HCT116 (cell line): Measurements from ENCODE around the gene ADAM10. TPM values are rescaled to one million over a fixed set of nuclear protein-coding genes. Genes with fewer than 3 reads are reported as not detected.

ENCODE experiments used
- ATAC-seq: fragments of 200-7000 bp; cut with Tn5 transposase; 2 replicates; pipeline ENCODE4 v1.9.1; 2020; ENCODE audit warnings: mild to moderate bottlenecking, moderate library complexity
- BruUV-seq: library from RNA; stranded (reverse); fragments of 400-500 nt; replicated peaks from 2 replicates; lab custom pipeline; 2021; lab: Mats Ljungman, UMichigan
- CTCF ChIA-PET: fragments of 300-600 bp; sonication (Branson Sonifier 250); formaldehyde crosslinking; loops from one replicate; lab custom pipeline; 2021; ENCODE audit warnings: antibody characterized with exemption; lab: Charles Lee
- POLR2A ChIA-PET: fragments of 300-600, 350-600 bp; sonication (Branson Sonifier 250); formaldehyde crosslinking; loops from one replicate; lab custom pipeline; 2021; ENCODE audit warnings: antibody characterized with exemption; lab: Charles Lee
- RAD21 ChIA-PET, 2 experiments: fragments of 300-600 bp; sonication (Branson Sonifier 250); formaldehyde crosslinking; loops; one replicate each; lab custom pipeline; 2023; ENCODE audit warnings: low total read pairs in 2 of 2; ENCODE audit not compliant: uncharacterized antibody in 2 of 2, unreplicated experiment in 2 of 2, low non-redundant PET in 1 of 2; lab: Charles Lee
- DNase-seq: peaks from one replicate; pipeline ENCODE4 v3.0.0-alpha.2; 2010; ENCODE audit warnings: low read depth, low spot score
- H2AFZ ChIP-seq: fragments of 200-600 bp; shearing (Covaris generic), sonication (generic); 2 replicates; pipeline ENCODE4 v1.6.1; 2017; ENCODE audit warnings: low read depth, mixed run types, mixed read lengths, antibody characterized with exemption, low read length; ENCODE audit not compliant: poor library complexity, severe bottlenecking
- H3K27ac ChIP-seq: 2 replicates; pipeline ENCODE4 v1.5.1; 2012; ENCODE audit warnings: low read depth, low read length
- H3K27me3 ChIP-seq: fragments of 200-600 bp; sonication (generic); 2 replicates; pipeline ENCODE4 v1.6.1; 2016; ENCODE audit warnings: mixed run types, low read length, mixed read lengths; ENCODE audit not compliant: insufficient read depth
- H3K36me3 ChIP-seq, 2 experiments: fragments of 200-500 bp in 1 of 2; fragments of 200-600 bp in 1 of 2; sonication (Bioruptor generic) in 1 of 2; sonication (generic) in 1 of 2; 2 replicates each; pipeline versions ENCODE4 v1.5.1 to v1.6.1; 2014 to 2016; ENCODE audit warnings: low read length in 2 of 2, inconsistent platforms in 1 of 2, mixed read lengths in 1 of 2, mixed run types in 1 of 2; ENCODE audit not compliant: insufficient read depth in 2 of 2, control insufficient read depth in 1 of 2
- H3K4me1 ChIP-seq, 2 experiments: fragments of 200-600 bp in 1 of 2; sonication (generic) in 1 of 2; 2 replicates each; pipeline versions ENCODE4 v1.5.1 to v1.6.1; 2012 to 2017; ENCODE audit warnings: low read length in 2 of 2, inconsistent platforms in 1 of 2, mild to moderate bottlenecking in 1 of 2, mixed read lengths in 1 of 2, mixed run types in 1 of 2, moderate library complexity in 1 of 2; ENCODE audit not compliant: insufficient read depth in 2 of 2, control insufficient read depth in 1 of 2
- H3K4me2 ChIP-seq: fragments of 200-600 bp; sonication (generic); 2 replicates; pipeline ENCODE4 v1.6.1; 2017; ENCODE audit warnings: mixed run types, low read length, mixed read lengths
- H3K4me3 ChIP-seq, 2 experiments: fragments of 200-600 bp in 1 of 2; sonication (generic) in 1 of 2; replicated peaks in 1 of 2; 2 replicates each; pipeline ENCODE4 v1.5.1; 2011 to 2016; ENCODE audit warnings: low read length in 2 of 2, control low read depth in 1 of 2, low read depth in 1 of 2, mild to moderate bottlenecking in 1 of 2, mixed read lengths in 1 of 2, mixed run types in 1 of 2
- H3K79me2 ChIP-seq: fragments of 200-600 bp; sonication (generic); 2 replicates; pipeline ENCODE4 v1.6.1; 2017; ENCODE audit warnings: mild to moderate bottlenecking, mixed run types, low read length, moderate library complexity, mixed read lengths; ENCODE audit not compliant: insufficient read depth
- H3K9ac ChIP-seq: fragments of 200-600 bp; sonication (generic); 2 replicates; pipeline ENCODE4 v1.6.1; 2016; ENCODE audit warnings: low read length, mixed read lengths
- H3K9me2 ChIP-seq: fragments of 200-600 bp; sonication (generic), shearing (Covaris generic); 2 replicates; pipeline ENCODE4 v1.6.1; 2017; ENCODE audit warnings: mixed run types, mild to moderate bottlenecking, moderate library complexity; ENCODE audit not compliant: insufficient read depth
- H3K9me3 ChIP-seq, 2 experiments: fragments of 200-500 bp in 1 of 2; fragments of 200-600 bp in 1 of 2; sonication (Bioruptor generic) in 1 of 2; sonication (generic) in 1 of 2; 2 replicates each; pipeline ENCODE4 v1.6.1; 2014 to 2017; ENCODE audit warnings: low read length in 2 of 2, mixed read lengths in 2 of 2, inconsistent platforms in 1 of 2, low read depth in 1 of 2, mild to moderate bottlenecking in 1 of 2, mixed run types in 1 of 2, moderate library complexity in 1 of 2; ENCODE audit not compliant: control insufficient read depth in 1 of 2, insufficient read depth in 1 of 2
- H4K20me1 ChIP-seq: fragments of 200-600 bp; sonication (generic), shearing (Covaris generic); 2 replicates; pipeline ENCODE4 v1.6.1; 2017; ENCODE audit warnings: mixed run types, mild to moderate bottlenecking, moderate library complexity; ENCODE audit not compliant: insufficient read depth
- CBX3 ChIP-seq: IDR thresholded peaks from 2 replicates; pipeline ENCODE4 v1.6.1; 2012; ENCODE audit warnings: low read depth
- EGR1 ChIP-seq: IDR thresholded peaks from 2 replicates; pipeline ENCODE4 v1.6.1; 2012; ENCODE audit warnings: low read depth
- FOSL1 ChIP-seq: IDR thresholded peaks from 2 replicates; pipeline ENCODE4 v1.6.1; 2012; ENCODE audit warnings: low read depth
- MAX ChIP-seq: IDR thresholded peaks from 2 replicates; pipeline ENCODE4 v1.6.1; 2012
- POLR2A ChIP-seq: IDR thresholded peaks from 2 replicates; pipeline ENCODE4 v1.7.0; 2011; ENCODE audit warnings: borderline replicate concordance; ENCODE audit not compliant: insufficient read depth, insufficient read length; ENCODE audit errors: extremely low read depth
- POLR2AphosphoS5 ChIP-seq: IDR thresholded peaks from 2 replicates; pipeline ENCODE4 v1.6.1; 2011; ENCODE audit warnings: mild to moderate bottlenecking, low read depth, low read length, moderate library complexity
- RAD21 ChIP-seq: IDR thresholded peaks from 2 replicates; pipeline ENCODE4 v1.6.1; 2012; ENCODE audit warnings: low read depth, mild to moderate bottlenecking
- REST ChIP-seq: IDR thresholded peaks from 2 replicates; pipeline ENCODE4 v1.6.1; 2012; ENCODE audit warnings: low read depth
- SIN3A ChIP-seq: IDR thresholded peaks from 2 replicates; pipeline ENCODE4 v1.6.1; 2012; ENCODE audit warnings: low read depth
- SP1 ChIP-seq: IDR thresholded peaks from 2 replicates; pipeline ENCODE4 v1.6.1; 2012; ENCODE audit warnings: low read depth
- TCF7L2 ChIP-seq: IDR thresholded peaks from 2 replicates; pipeline ENCODE4 v1.7.0; 2011; ENCODE audit warnings: borderline replicate concordance, inconsistent platforms; ENCODE audit not compliant: insufficient read depth, insufficient read length; ENCODE audit errors: extremely low read depth
- YY1 ChIP-seq: IDR thresholded peaks from 2 replicates; pipeline ENCODE4 v1.6.1; 2011; ENCODE audit warnings: low read length, low read depth, moderate library complexity, mild to moderate bottlenecking; ENCODE audit not compliant: insufficient replicate concordance; ENCODE audit errors: extremely low read depth
- intact Hi-C: fragments of 100-400 bp; cut with micrococcal nuclease; formaldehyde crosslinking; loops from 2 replicates; pipeline ENCODE4 v1.10.0; 2022
- total RNA-seq: library from RNA; stranded (reverse); gene quantifications from one replicate; pipeline ENCODE4 v1.2.1, GENCODE V29; 2021; ENCODE audit not compliant: unreplicated experiment

The ADAM10 gene
- total RNA-seq, 1 experiment from 2014 or later: 158 TPM

GRCh38 chr15:58762731-58763130 lies 13.2 kb upstream of the ADAM10 start:
- ChIA-PET CTCF (no interaction called here), RAD21 (no interaction called here), POLR2A (no interaction called here)
- H3K4me2 ChIP-seq: no peak overlapping the region
- no peaks in the 10 kb centered on the region for H4K20me1 ChIP-seq
- H3K9me3 ChIP-seq: peaks cover 0 to 7% of the 10 kb centered on the region in 2 experiments; a peak in 2 of 4 replicates
- intact Hi-C loops: loop anchor here (5.0 kb wide), 1 partner anchor 535 kb away; no protein-coding TSS in a partner anchor
- no peaks in the 10 kb centered on the region for H3K9me2 ChIP-seq
- H3K9ac ChIP-seq: no peak overlapping the region
- no peaks in the 10 kb centered on the region for H3K27me3 ChIP-seq
- ATAC-seq (no peak), DNase-seq (no peak)
- no peak overlapping the region for H3K27ac ChIP-seq
- no peak overlapping the region for H2AFZ ChIP-seq
- no peak overlapping the region for H3K4me3 ChIP-seq
- no peaks in the 10 kb centered on the region for H3K4me1 ChIP-seq
- no peaks in the 10 kb centered on the region for H3K79me2 ChIP-seq
- TF ChIP-seq FOSL1 (no peak), MAX (no peak)
- no peaks in the 10 kb centered on the region for H3K36me3 ChIP-seq
- BruUV-seq: no TSS peak

- H3K27ac ChIP-seq: no peak overlapping the region
- CTCF ChIA-PET: no interaction called here
- H3K9me2 ChIP-seq: no peaks in the 10 kb centered on the region
- H4K20me1 ChIP-seq: no peaks in the 10 kb centered on the region
- no peak overlapping the region for H2AFZ ChIP-seq
- ATAC-seq: no peak
- no peaks in the 10 kb centered on the region for H3K79me2 ChIP-seq
- H3K4me3 ChIP-seq: no peak overlapping the region
- no peak overlapping the region for H3K4me2 ChIP-seq
- POLR2A ChIA-PET: no interaction called here
- intact Hi-C loops: loop anchor here (5.0 kb wide), 1 partner anchor 535 kb away; no protein-coding TSS in a partner anchor
- no TSS peak for BruUV-seq
- TF ChIP-seq MAX: no peak
- no peak for TF ChIP-seq EGR1
- no peak for TF ChIP-seq YY1
- no peak for TF ChIP-seq CBX3
- TF ChIP-seq REST: no peak
- TF ChIP-seq TCF7L2: no peak
- TF ChIP-seq SIN3A: no peak
- TF ChIP-seq POLR2A: no peak
- no peak for TF ChIP-seq RAD21
- no peak for TF ChIP-seq SP1
- TF ChIP-seq POLR2AphosphoS5: no peak
- H3K4me1 ChIP-seq: no peaks in the 10 kb centered on the region
- DNase-seq: no peak
- H3K9me3 ChIP-seq: peaks cover 0 to 7% of the 10 kb centered on the region in 2 experiments; a peak in 2 of 4 replicates
- H3K9ac ChIP-seq: no peak overlapping the region
- RAD21 ChIA-PET: no interaction called here
- no peaks in the 10 kb centered on the region for H3K36me3 ChIP-seq
- H3K27me3 ChIP-seq: no peaks in the 10 kb centered on the region
Measured at GRCh38 chr15:58762285-58762684, 12.8 kb upstream of the ADAM10 start.
